ENCODE results near the gene USP10. TPM values are rescaled to one million over a fixed set of nuclear protein-coding genes. Genes with fewer than 3 reads are reported as not detected.
A peak's percentile ranks its signal among the peaks of the same experiment; 100 is the strongest.

The USP10 gene
- total RNA-seq, 4 donors from 2014 or later, result 49.1 to 70.2 (median 60.0) TPM

DNA sequence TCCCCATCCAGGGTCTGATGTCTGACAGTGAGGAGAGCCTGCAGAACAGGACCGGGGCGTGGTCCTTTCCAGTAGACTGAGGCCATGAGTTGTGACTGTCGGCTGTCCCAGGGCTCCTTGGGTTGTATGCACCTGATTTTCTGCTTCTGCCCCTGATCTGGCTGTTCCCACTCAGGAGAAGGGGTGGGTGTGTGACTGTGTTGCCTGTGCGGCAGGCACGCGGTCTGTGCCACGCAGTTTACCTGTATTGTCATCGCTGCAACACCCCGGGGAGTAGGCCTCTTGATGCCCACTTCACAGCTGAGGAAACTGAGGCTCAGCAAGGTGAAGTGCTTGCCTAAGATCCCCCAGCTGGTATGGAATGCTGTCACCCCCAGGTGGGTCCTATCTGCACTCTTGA, 121.4 kb downstream of the USP10 start:
- 90% methylated on average over 2 of the region's 9 CpGs; no CpG with 5 or more reads in 1 of the 2 donors for WGBS, 2 donors (ENCODE audit: low coverage in 1 of 2)
- peak overlapping the region; percentile 79 to 97 (median 94) for H3K27ac ChIP-seq
- TF ChIP-seq EP300 (IDR thresholded peaks at IDR 0.05), result no peak
- TF ChIP-seq POLR2AphosphoS5 (IDR thresholded peaks at IDR 0.05), result no peak
- TF ChIP-seq, protein P1, sequence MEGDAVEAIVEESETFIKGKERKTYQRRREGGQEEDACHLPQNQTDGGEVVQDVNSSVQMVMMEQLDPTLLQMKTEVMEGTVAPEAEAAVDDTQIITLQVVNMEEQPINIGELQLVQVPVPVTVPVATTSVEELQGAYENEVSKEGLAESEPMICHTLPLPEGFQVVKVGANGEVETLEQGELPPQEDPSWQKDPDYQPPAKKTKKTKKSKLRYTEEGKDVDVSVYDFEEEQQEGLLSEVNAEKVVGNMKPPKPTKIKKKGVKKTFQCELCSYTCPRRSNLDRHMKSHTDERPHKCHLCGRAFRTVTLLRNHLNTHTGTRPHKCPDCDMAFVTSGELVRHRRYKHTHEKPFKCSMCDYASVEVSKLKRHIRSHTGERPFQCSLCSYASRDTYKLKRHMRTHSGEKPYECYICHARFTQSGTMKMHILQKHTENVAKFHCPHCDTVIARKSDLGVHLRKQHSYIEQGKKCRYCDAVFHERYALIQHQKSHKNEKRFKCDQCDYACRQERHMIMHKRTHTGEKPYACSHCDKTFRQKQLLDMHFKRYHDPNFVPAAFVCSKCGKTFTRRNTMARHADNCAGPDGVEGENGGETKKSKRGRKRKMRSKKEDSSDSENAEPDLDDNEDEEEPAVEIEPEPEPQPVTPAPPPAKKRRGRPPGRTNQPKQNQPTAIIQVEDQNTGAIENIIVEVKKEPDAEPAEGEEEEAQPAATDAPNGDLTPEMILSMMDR (IDR thresholded peaks at IDR 0.05), result no peak
- TF ChIP-seq POLR2A (IDR thresholded peaks at IDR 0.05), result no peak
- no peaks in the 10 kb centered on the region for H3K27me3 ChIP-seq
- no peak for ATAC-seq
- no peaks in the 10 kb centered on the region for H3K36me3 ChIP-seq
- peaks cover 0 to 70% (median 33%) of the 10 kb centered on the region in 3 donors for H3K4me1 ChIP-seq
- H3K4me3 ChIP-seq, result peak overlapping the region; percentile 86 to 92
- no peaks in the 10 kb centered on the region for H3K9me3 ChIP-seq

- H3K36me3 ChIP-seq, result no peaks in the 10 kb centered on the region
- peak overlapping the region; percentile 79 to 97 (median 94) for H3K27ac ChIP-seq
- H3K27me3 ChIP-seq, result no peaks in the 10 kb centered on the region
- H3K4me3 ChIP-seq, result peak overlapping the region; percentile 86 to 92
- no peak for ATAC-seq
- no peaks in the 10 kb centered on the region for H3K9me3 ChIP-seq
- H3K4me1 ChIP-seq, result peaks cover 0 to 78% (median 37%) of the 10 kb centered on the region in 3 donors
- TF ChIP-seq POLR2AphosphoS5 (IDR thresholded peaks at IDR 0.05) (peak; percentile 61), POLR2A (IDR thresholded peaks at IDR 0.05) (peak; percentile 37 to 40)
- TF ChIP-seq, protein P1 (IDR thresholded peaks at IDR 0.05), result no peak
- WGBS, 2 donors (ENCODE audit: low coverage in 1 of 2), result 18 to 60% methylated on average over 7 to 11 of the region's 13 CpGs
Measured at GRCh38 chr16:84821728-84822689, 122.2 kb downstream of the USP10 start.

- H3K36me3 ChIP-seq, result no peaks in the 10 kb centered on the region
- no peaks in the 10 kb centered on the region for H3K27me3 ChIP-seq
- no peak for ATAC-seq
- peak overlapping the region; percentile 79 to 97 (median 94) for H3K27ac ChIP-seq
- H3K4me1 ChIP-seq, result peaks cover 4 to 88% (median 41%) of the 10 kb centered on the region in 3 donors
- peak overlapping the region in 1 of 2 donors; percentile 86 for H3K4me3 ChIP-seq
- WGBS, 2 donors (ENCODE audit: low coverage in 1 of 2), result 78 to 85% methylated on average over 6 of the region's 6 CpGs
- TF ChIP-seq POLR2AphosphoS5 (IDR thresholded peaks at IDR 0.05), result peak; percentile 47
- TF ChIP-seq POLR2A (IDR thresholded peaks at IDR 0.05), result no peak
- H3K9me3 ChIP-seq, result no peaks in the 10 kb centered on the region
Measured at GRCh38 chr16:84822990-84823389, 123.2 kb downstream of the USP10 start.

GRCh38 chr16:84823484-84823883, 123.7 kb downstream of the USP10 start:
- ATAC-seq, result no peak
- peaks cover 9 to 93% (median 45%) of the 10 kb centered on the region in 3 donors for H3K4me1 ChIP-seq
- peak overlapping the region; percentile 92 to 99 (median 97) for H3K27ac ChIP-seq
- 38 to 52% methylated on average over 2 to 8 of the region's 8 CpGs for WGBS, 2 donors (ENCODE audit: low coverage in 1 of 2)
- H3K27me3 ChIP-seq, result no peaks in the 10 kb centered on the region
- TF ChIP-seq POLR2AphosphoS5 (IDR thresholded peaks at IDR 0.05) (peak; percentile 86), POLR2A (IDR thresholded peaks at IDR 0.05) (no peak), EP300 (IDR thresholded peaks at IDR 0.05) (peak; percentile 51)
- TF ChIP-seq, protein P1 (IDR thresholded peaks at IDR 0.05), result no peak
- H3K36me3 ChIP-seq, result no peaks in the 10 kb centered on the region
- no peaks in the 10 kb centered on the region for H3K9me3 ChIP-seq
- H3K4me3 ChIP-seq, result peak overlapping the region in 1 of 2 donors; percentile 86

DNA sequence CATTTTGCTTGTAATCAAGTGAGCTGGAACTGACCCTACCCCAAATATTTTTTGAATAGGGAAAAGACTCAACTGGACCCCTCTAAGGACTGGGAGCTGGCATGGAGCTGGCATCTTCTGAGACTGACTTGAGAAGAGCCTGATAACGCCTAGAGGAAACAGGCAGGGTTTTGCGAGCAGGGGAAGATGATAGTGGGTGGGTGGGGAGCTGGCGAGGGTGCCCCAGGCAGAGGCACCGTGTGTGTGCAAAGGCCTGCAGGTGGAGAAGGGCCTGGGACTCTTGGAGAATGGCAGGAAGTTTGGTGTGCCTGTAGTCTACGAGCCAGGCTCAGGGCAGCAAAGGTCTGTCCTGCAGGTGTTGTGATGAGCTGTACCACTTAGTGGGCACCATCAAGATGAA, 124.1 kb downstream of the USP10 start:
- Histone ChIP-seq H3K27me3 (no peaks in the 10 kb centered on the region), H3K9me3 (no peaks in the 10 kb centered on the region), H3K36me3 (no peaks in the 10 kb centered on the region), H3K27ac (peak overlapping the region; percentile 92 to 99 (median 97)), H3K4me3 (peak overlapping the region in 1 of 2 donors; percentile 23), H3K4me1 (peaks cover 9 to 97% (median 49%) of the 10 kb centered on the region in 3 donors)
- no peak for ATAC-seq
- WGBS, 2 donors (ENCODE audit: low coverage in 1 of 2), result 67 to 68% methylated on average over 4 to 5 of the region's 5 CpGs
- no peak for TF ChIP-seq EP300 (IDR thresholded peaks at IDR 0.05)
- TF ChIP-seq POLR2AphosphoS5 (IDR thresholded peaks at IDR 0.05), result no peak
- TF ChIP-seq, protein P1 (IDR thresholded peaks at IDR 0.05), result no peak
- TF ChIP-seq POLR2A (IDR thresholded peaks at IDR 0.05), result no peak
